GM19328 (cell line): ENCODE results near the gene MTMR3.

ENCODE experiments used
- ATAC-seq: cut with Tn5 transposase; IDR thresholded peaks from one replicate; pipeline ENCODE4 v1.9.1; 2021; ENCODE audit warnings: mild to moderate bottlenecking, moderate library complexity; ENCODE audit not compliant: unreplicated experiment

MTMR3 gene

DNA sequence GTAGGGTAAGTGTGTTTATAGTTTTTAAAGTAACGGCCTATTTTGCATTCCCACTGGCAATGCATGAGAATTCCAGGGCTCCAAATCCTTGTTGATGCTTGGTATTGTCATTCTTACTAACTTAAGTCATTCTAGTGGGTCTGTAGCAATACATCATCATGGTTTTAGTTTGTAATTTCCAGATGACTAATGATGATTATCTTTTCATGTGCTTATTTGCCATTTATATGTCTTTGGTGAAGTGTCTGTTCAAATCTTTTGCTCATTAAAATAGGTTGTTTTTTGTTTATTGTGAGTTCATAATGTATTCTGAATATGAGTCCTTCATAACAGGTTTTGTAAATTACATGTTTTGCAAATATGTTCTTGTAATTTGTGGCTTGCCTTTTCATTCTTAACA lies 31.2 kb downstream of the MTMR3 start:
- no peak for ATAC-seq

DNA sequence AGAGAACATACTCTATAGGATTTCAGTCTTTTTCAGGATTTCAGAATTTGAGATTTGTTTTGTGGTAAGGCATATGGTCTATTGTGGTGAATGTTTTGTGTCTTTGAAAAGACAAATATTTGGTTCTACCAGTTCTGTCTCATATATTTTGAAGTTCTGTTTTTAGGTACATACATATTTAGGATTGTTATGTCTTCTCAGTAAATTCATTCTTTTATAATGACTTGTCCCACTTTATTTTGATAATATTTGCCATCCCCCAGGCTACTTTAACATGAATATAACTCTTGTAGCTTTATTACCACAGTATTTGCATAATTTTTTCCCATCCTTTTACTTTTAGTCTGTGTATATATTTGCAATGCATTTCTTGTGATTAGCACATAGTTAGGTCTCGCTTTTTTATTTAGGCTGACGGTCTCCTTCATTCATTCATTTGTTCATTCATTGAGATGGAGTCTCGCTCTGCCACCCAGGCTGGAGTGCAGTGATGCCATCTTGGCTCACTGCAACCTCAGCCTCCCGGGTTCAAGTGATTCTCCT lies 32.1 kb downstream of the MTMR3 start:
- ATAC-seq = no peak

DNA sequence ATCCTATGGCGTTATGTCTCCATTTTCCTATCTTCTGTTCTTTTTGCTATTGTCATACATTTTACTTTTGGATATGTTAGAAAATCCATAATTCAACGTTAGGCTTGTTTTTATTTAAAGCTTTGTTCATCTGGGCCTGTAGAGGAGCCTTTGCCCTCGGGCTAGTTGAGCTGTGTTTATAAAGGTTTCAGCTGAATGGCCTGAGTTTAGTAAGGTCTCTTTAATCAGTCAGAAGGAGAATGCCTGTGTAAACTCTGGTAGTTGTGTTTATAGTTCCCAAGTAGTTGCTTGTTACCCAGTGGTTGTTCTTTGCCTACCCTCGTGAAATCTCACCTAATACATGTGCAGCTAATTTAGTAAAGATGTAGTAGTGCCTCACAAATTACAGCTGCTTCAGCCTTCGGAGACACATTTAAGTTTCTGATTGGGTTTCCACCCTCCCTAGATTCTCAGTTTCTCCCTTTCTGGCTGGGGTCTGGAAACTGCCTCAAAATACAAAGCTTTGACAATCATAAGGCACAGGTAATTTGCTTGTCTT lies 33.1 kb downstream of the MTMR3 start:
- ATAC-seq = no peak

DNA sequence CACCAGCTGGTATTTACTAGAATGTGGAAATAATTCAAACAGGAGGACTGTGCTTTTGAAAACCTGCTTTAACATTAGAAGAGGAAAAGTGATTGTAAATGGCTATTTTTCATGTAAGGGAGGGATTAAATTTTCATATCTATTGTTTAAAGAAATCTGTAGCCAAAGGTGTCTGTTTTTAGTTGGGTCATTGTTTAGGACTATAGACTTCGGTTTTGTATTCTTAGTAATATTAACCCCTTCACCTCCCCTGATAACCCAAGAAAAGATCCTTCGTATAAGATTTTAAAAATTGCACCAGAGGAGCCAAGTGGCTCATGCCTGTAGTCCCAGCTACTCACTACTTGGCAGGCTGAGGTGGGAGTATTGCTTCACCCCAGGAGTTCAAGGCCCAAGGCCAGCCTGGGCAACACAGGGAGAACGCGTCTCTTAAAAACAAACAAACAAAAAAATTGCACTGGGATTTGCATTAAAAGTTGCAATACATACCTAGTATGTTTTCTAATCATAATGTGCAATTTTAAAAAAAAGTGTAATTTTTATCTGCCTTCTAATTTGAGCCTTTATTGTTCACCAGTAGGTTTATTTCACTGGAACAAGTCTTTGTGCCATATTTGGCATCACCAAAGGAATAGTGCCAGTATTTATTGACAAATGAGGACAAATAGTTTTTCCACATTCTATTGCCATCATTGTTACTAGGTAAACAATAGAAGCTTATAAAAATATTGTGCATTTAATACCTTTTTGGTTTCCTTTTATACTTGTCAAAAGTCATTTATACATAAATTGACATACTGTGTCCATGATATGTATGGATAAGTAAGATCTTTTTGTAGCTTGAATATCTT lies 34.3 kb downstream of the MTMR3 start:
- ATAC-seq = no peak

DNA sequence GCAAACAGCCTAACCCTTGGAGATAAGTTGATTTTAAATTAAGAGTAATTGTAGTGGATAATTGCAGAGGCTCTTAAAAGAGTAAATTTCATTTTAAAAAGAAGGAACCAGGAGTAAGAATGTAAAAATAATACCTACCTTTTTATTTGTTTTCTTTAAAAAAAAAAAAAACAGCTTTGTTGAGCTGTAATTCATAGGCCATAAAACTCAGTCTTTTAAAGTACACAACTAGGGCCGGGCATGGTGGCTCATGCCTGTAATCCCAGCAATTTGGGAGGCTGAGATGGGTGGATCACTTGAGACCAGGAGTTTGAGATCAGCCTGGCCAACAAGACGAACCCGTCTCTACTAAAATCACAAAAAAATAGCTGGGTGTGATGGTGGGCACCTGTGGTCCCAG lies 42.4 kb downstream of the MTMR3 start:
- ATAC-seq = no peak

DNA sequence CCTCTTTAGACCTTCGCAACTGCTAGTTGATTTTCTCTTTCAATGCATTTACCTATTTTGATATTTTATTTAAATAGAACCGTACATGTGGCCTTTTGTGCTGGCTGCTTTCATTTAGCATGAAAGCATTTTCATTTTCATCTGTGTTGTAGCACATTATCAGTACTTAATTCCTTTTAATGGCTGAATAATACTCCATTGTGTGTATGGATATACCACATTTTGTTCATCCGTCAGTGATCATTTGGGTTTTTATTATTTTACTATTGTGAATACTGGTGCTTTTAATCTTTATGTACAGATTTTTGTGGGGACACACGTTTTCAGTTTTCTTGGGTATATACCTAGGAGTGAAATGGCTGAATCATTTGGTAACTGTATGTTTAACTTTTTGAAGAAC lies 43.1 kb downstream of the MTMR3 start:
- ATAC-seq = no peak

DNA sequence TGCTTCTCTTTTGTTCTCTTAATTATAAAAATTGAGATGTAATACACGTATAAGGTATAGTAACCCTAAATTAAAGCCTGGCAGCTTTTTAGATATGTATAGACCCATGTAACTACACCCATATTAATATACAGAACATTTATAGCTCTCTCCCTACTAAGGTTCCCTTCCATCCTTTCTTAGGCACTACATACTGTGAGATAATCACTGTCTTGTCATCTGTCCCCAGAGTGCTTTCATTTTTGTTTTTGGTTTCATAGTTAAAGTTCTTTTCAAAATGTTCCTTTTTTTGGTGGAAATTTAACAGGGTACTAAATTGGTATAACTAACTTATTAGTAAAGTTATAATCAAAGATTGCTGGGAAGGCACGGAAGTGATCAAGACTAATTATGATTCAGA lies 49.2 kb downstream of the MTMR3 start:
- no peak for ATAC-seq

DNA sequence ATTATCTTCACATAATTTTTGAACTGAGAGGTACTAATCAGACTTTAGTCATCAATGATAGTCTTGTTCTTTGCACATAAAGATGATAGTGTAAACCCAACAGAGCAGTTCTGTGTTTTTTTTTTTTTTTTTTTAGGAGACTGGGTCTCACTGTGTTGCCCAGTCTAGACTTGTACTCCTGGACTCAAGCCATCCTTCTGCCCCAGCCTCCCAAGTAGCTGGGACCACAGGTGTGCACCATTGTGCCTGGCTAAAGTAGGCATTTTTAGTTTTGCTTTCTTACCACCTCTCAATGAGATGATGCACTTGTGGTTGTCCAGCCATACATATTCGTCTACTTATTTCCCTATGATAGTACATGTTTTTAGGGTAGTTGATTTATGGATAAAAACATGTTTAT lies 50.6 kb downstream of the MTMR3 start:
- no peak for ATAC-seq

DNA sequence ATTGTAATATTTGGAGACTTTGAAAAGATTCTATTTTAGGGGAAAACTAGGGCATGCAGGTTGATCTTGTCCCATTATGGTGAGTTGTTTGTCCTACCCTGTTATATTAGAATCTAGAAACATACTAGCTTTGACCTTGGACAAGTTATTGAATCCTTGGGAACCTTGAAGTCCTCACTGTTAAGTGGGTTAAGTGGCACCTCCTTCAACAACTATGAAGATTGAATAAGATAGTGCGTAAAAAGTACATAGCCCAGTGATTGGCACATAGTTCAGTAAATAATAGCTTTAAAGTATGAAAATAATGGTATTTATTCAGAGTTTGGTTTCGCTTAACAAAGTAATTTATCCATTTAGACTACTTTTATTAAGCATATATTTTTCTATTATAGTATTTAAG lies 51.6 kb downstream of the MTMR3 start:
- no peak for ATAC-seq

DNA sequence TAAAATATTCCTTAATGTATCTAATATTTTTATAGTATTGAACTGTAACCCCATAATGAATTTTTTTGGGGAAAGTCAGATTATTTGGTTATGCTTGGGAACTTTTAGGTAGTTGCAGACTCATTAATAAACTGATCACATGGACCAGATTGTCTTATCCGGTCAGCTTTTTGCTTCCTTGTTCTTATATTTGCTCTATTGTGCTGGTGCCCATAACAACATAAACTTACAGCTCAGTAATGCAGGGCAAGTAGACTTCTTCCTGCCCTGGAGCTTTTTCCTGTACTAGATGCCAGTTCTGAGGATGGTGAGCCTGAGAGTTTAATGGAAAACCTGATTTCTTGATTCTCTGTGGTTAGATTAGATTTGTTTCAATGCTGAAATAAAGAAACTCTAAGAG lies 53.2 kb downstream of the MTMR3 start:
- ATAC-seq = no peak

DNA sequence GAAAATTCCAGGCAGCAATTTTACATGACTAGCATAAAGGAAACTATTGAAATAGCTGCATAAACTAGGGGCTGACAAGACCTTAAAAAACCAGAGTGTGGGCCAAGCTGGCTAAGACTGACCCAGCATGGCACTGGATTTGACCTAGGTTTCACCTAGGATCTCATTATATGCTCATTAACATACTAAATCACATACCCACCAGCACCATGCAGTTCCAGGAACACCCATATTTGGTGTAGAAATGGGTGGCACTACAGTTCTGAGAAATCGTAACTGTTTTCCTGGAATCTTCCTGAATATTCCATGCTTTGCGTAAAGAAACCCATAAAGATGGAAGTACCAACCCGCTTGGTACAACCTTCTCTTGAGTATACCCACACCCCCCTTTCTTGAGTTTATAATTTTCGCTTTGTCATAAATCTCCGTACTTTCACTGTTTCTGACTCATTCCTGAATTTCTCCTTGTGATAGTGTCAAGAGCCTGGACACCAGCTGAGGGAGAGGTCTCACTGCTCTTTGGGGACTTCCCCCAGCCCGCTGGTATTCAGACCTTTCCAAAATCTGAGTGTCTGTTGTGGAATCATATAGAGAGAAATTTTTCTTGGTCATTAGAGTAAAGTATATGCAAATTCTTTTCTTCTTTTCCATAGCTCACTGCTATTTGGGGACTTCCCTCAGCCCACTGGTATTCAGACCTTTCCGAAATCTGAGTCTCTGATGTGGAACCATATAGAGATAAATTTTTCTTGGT lies 55.1 kb downstream of the MTMR3 start:
- ATAC-seq = no peak

DNA sequence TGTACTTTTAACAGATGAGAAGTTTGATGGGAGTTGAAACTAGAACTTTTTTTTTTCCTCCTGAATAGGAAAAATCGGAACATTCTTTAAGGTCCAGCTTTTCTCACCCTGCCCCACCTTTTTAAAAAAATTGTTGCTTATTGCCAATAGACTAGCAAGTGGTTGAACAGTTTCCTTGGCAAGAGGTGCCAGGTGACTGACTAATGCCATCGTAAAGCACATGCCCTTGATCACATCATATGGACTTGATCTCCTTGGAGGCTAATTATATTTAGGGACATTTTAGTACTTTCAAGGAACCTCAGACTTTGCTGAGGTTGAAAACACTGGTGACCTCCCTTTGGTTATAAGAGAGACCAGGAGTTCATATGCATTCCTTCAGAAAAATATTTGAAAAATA lies 57.6 kb downstream of the MTMR3 start:
- no peak for ATAC-seq

DNA sequence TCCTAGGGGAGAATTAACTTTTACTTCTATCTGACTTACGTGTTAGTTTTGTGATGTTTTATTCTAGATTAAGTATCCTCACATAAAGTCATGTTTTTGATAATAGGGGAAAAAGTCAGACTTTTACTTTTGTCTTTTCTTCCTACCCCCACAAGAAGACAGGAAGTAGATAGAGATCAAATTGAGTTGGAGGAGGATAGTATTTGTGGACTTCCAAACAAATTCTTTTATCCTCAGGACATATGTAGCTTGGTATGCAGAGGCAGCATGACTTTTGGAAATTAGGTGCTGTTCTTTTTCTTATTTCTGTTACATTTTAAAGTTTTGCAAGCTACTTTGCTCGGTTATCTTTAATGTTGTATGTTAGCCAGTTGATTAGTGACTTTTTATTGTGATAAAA lies 61.4 kb downstream of the MTMR3 start:
- no peak for ATAC-seq

DNA sequence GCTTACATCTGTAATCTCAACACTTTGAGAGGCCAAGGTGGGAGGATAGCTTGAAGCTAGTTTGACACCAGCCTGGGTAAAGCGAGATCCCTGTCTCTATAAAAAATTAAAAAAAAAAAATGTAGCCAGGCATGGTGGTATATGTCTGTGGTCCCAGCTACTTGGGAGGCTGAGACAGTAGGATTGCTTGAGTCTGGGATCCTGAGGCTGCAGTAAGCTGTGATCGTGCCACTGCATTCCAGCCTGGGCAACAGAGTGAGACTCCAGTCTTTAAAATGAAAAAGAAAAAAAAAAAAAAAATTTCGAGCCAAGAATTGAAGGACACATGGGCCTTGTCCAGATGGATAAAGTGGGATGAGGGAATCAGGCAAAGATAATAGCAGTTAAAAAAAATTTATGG lies 62.5 kb downstream of the MTMR3 start:
- no peak for ATAC-seq

DNA sequence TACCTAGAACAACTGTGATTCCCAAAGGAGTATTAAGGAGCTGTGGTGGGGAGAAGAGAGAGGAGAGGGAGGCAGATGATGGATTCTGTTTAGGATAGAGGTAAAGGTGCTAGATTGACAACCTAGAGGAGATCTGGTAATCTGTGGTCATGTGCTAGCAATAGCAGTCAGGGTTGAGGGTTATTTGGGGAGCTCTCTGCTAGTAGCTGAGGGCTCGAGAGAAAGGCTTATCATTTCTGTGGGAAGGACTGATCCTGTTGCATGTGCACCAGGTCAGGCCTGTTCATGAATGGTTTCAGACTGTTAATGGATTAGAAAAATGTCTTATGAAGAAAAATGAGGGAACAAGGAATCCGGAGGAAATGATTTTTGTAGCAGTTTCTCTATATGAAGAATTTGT lies 63.2 kb downstream of the MTMR3 start:
- ATAC-seq = no peak

DNA sequence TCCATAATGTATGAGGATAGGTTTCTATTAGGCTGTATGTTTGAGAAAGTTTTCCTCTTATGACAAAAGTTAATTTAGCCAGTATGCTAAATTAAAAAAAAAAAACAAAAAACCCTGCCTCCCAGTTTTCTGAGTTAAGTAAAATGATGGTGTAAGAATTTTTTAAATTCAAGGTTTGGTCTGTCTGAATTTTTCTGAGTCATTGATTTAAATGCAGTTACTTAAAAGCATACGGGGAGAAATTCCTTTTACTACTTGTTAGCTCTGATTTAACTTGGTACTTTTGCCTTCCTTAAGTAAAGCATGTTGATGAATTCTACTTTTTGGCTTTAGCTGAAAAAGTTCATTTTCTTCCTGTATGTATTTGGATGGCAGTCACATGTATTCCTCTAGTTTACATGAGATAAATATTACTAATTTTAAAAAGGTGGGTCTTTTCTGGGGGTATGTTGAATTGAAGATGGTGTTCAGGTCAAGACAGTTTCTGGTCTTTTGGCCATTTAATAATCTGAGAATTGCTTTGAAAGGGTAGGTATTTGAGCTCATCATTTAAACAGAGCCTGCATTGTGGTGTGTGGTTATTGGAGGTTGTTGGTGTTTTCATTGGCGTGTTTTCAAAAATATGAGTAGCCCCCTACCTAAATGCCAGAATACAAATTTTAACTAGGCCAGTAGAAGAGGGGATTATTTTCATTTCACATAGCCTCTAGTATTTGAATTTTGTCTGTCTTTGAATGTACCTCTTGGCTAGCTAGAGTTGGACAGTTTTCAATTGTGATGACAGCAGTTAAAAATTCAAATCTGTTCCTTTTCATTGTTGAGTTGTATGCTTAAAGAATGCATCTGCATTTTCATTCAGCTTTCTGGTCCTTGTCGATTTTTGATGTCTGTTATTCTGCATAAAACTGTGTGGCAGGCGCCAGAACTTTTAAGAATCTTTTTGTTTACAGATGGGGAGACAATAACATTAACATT lies 64.7 kb downstream of the MTMR3 start:
- no peak for ATAC-seq

DNA sequence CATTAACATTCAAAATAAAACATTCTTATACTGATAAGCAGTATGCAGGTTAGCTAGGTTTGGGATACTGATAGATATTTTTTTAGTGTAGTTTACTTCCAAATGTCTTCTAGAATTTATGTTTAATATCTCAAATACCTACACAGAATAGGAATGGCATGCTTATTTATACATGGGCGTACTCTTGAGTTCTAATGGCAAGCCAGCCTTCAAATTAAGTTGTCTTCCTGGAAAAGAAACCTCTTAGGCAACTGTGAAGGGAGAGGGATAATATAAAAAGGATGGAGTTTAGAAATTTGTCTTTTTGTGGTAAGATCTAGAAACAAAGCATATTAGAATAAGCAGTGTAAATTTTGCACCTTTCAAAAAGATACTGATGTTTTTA lies 65.4 kb downstream of the MTMR3 start:
- no peak for ATAC-seq

DNA sequence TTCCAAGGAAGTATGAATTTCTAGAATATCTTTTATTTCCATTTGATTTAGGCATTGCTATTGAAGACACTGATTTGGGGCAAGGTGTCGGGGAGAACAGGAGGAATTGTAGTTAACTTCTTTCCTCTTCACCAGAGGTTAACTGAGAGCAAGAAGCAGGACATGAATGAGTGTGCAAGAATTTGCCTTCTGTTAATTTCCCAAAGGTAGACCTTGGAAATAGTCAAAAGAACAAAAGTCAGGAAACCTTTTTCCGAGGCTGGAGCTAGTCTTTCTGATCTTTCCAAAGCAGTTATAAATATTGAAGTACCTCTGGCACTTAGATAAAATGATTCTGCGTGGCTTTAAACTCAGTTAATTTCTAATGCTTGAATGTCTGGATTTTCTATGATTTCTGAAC lies 66.9 kb downstream of the MTMR3 start:
- no peak for ATAC-seq

DNA sequence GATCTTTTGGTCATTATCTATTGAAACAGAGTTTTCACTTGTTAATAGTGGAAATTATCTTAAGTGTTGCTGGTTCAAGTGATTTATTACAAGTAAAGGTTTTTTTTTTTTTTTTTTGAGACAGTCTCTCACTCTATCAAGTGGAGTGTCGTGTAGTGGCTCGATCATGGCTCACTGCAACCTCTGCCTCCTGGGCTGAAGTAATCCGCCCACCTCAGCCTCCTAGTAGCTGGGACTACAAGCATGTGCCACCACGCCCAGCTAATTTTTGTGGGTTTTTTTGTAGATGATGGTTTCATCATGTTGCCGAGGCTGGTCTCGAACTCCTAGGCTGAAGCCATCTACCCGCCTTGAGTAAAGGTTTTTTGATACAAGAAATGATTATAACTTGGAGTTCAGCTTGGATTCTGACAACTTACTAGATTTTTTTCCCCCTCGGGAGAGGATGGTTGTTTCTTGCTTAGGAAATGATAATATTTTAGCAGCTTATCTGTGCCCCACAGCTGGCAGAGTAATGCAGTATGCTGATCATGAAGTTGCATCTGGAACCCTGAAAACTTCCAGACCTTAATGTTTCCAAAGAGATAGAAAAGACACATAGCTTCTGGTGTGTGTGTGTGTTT lies 68.9 kb downstream of the MTMR3 start:
- ATAC-seq = no peak

DNA sequence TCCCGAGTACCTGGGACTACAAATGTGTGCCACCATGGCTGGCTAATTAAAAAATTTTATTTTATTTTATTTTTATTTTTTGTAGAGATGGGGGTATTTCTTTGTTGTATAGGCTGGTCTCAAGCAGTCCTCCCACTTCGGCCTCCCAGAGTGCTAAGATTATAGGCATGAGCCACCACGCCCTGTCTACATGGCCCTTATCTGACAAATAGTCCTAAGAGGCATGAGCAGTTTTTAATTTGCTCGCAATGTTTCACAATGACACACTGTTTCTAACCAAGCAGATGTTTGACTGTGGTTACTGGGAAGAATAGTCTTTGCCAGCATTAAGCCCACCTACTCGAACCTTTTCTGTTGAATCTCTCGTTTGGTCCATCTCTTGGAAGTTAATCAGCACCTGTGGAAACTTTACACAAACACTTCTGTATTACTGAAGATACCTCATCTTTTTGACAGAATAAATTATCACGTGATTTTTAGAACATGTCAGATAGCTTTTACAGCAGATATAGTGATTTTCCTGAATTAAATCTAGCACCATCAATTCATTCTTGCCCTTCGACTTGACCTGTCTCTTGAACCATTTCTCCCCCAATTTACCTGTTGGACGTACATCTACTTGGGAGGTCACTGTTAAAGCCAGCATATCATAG lies 71.4 kb downstream of the MTMR3 start:
- ATAC-seq = no peak
